ENCODE data around the gene SLC30A4.

- TF ChIP-seq GATA2 (IDR thresholded peaks at IDR 0.05; ENCODE audit: low read depth, low read length) (no peak; the same call in 1 of the 2 replicates), GATA3 (IDR thresholded peaks at IDR 0.05; ENCODE audit: low read depth, low read length) (no peak)
Measured at GRCh38 chr15:45457641-45458539, 64.7 kb downstream of the SLC30A4 start.
